NCI-H226 (cell line): ENCODE data around the gene SNAPC4.
A peak's percentile ranks its signal among the peaks of the same experiment; 100 is the strongest.
"Not testable (repeated sequence)": the region's sequence is repeated elsewhere in the genome, so short reads cannot be mapped to it uniquely, and the experiment has no call there.

Experiments
- DNase-seq: peaks from one replicate; pipeline ENCODE4 v3.0.0-alpha.2; 2015

Gene SNAPC4

DNA sequence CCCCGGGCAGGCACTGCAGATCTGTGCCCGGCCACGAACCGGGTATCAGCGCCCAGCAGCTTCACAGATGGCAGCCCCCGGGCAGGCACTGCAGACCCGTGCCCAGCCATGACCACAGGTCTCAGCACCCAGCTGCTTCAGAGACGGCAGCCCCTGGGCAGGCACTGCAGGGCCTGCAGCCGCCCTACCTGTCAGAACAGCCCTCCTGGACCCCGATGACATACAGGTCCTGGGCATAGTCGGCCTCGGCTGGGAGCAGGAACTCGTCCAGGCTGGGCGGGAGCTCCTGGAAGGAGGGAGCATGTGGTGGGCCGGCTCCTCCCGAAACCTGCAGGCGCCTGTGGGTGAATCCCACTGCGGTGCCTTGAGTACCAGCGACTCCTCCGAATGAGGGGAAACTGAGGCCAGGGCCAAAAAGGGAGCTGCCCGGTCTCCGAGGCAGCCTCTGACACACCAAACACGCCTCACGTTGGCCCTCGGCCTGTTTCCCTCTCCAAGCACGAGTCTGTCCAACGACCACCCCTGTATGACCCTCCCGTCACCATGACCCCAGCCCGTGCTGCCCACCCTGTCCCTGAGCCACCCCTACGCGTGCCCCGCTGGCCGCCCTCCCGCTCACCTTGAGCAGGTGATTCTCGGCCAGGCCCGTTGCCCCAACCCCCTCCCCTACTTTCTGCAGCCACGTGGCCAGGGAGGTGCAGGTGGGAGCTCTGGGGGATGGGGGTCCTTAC, 34.0 kb upstream of the SNAPC4 start:
- no peak for DNase-seq

DNA sequence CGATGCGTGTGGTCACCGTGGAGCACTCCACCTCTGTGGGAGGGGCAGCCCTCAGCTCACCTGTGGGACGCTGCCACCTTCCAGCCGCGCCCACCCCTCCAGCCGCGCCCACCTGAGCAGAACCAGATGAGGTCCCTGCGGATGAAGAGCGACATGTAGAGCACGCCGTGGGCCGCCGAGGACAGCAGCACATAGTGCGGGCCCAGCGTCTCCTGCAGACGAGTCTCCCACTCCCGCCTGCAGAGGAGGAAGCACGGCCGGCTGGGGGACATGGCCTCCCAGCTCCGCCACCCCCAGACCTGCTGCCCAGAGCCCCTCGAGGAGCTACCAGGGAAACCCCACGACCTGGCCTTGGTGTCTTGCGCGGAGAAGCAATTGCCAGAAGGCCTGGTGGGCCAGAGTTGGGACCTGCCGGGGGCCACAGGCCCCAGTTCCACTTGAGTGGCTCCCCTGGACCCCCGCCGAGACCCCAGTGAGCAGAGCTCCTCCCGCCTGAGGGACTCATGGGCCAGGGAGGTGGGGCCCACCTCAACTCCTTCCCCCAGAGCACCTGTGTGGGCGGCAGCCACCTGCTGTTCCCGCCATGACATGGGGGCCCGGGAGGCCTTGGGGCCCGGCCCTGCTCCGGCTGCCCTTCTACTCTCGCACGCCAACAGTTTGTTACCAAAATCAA, 33.2 kb upstream of the SNAPC4 start:
- no peak for DNase-seq

DNA sequence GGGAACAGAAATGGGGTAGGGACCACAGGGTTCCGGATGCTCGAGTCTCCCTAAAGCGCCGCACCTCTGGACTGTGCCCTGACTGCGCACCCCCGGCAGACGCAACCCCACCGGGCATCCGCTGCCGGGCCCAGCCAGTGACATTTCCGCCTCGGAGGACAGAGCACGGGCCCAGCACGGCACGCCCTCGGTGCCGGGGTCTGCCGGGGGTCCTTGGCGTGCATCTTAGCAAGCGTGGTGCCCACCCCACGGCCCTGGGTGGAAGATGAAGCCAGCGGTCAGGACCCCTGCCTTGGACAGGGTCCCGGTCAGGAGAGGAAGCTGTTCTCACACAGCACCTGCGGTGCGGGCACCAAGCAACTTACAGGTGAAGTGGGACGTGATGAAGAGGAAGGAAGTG, 32.6 kb upstream of the SNAPC4 start:
- DNase-seq, result no peak

DNA sequence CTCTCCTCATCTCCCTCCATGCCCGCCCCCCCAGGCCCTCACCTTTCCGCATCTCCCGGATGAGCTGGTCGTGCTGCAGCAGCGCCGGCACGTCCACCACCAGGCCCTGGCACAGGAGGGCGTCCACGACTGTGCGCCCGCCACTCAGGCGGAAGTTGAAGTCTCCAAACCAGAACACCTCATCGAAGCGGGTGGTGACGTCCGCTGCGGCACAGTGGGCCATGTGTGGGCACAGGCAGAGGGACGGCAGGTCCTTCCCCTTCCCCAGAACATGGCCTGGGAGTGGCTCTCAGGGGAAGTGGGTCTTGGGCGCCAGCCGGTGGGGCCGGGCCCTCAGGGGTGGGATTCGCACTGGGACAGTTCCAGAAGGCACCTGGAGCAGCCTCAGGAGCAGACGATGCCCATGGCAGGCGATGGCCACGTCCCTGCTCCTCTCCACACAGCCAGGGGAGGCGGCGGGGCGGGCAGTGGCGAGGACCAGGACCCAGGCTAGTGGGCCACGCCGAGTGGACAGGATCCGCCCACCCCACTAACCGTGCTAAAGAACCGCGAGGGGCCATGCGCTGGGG, 31.9 kb upstream of the SNAPC4 start:
- DNase-seq, result no peak

DNA sequence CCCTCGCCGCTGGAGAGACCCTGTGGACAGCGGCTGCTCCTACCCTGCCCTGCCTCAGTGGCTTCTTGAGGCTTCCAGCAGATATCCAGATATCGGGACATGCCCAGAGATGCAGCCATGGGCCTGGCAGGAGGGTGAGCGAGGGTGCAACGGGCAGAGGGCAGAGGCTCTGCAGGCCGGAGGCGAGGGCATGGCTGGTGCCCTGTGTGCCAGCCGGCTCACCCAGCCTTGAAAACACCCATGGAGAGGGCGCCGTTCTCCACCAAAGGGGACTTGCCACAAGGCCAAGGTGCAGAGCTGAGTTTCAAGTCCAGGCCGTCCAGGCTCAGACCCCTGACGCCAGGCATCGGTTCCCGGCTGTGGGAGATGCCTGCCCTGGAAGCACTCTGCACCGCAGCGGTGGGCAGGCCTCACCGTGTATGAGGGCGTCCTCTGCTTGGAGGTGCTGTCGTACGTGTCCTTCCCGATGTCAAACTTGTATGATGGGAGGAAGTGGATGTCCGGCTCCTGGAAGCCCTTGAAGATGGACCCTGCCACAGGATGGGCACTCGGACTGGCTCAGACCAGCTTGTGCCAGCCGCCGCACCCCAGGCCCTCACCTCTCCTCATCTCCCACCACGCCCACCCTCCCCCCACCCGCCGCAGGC, 30.7 kb upstream of the SNAPC4 start:
- DNase-seq, result no peak

DNA sequence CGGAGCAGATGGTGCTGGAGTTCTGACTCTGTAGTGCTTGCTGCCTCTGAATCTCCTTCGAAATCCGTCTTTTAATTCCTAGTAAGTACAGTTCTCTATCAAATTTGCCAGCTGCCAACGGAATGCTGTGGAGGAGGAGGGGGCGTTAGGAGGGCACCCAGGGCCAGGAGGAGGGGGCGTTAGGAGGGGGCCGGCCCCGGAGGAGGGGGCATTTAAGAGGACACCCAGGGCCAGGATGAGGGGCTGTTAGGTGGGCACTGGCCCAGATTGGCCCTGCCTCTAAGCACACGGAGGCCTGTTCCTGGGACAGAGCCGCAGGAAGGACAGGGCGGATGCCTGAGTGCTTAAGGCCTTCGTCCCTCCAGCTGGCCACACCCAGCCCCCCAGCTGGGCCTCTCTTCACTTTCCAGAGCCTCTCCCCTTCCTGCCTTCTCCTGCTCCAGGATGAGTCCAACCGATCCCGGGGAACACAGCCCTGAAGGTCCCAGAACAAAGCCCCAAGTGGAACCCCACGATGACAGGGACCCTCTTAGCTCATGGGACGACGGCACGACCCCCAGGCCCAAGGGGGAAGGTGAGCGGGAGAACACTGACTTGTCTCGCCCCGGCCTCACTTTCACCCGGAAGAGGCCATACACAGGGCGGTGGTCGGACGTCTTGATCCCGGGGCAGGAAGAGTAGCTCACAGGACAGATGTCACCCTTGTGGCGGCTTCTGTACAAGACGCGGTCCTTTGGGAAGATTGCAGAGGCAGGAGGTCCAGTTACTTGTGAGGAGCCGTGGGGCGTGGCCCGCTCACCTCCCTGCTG, 29.9 kb upstream of the SNAPC4 start:
- no peak for DNase-seq

DNA sequence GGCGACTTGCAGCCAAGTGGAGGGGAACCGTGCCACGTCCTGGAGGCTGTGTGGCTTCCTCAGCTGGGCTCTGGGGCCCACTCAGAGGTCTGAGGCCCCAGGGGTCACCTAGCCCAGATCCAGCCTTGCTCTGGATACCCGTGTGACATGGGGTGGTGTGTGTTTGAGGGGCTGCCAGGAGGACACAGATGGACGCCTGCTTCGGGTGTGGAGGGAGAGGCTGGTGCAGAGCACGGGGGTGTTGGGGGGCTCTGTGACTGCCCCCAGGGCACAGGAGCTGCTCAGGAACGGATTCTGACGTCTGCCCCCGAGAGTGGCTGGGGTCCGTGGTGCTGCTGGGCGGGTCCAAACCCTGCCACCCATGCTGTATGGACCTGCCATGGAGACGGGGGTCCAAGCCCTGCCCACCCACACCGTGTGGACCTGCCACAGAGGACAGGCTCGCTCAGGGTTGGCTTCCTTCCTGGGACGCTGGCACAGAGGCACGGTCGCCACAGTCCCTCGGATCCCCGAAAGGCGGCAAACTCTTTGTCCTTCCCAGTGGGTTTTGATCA, 29.2 kb upstream of the SNAPC4 start:
- DNase-seq, result no peak

DNA sequence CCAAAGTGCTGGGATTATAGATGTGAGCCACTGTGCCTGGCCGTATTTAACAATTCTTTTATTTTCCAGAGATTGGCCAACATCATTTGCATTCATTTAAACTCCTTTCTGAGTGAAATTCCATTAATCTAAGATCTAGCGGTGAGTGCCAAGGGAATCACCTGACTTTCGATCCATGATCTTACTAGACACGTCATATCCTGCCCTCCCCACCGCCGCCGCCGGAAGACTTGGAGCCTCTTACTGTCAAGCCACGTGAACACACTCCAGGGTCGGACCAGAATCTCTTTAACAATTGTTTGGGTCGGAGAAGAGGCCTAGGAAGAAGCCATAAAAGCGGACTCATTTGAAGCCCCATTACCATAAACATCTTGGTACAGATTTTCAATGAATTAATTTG, 26.8 kb upstream of the SNAPC4 start:
- DNase-seq, result no peak

DNA sequence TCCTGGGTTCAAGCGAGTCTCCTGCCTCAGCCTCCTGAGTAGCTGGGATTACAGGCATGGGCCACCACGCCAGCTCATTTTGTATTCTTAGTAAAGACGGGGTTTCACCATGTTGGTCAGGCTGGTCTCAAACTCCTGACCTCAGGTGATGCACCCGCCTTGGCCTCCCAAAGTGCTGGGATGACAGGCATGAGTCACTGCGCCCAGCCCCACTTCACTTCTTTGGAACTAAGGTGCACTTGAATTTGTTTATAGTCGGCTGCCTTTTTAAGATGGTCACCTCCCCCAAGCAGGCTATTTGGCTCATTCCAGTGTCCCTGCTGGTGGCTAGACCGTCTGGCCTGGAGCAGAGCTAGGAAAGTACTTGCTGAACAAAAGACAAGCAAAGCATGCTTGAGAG, 25.4 kb upstream of the SNAPC4 start:
- DNase-seq, result not testable (repeated sequence)

DNA sequence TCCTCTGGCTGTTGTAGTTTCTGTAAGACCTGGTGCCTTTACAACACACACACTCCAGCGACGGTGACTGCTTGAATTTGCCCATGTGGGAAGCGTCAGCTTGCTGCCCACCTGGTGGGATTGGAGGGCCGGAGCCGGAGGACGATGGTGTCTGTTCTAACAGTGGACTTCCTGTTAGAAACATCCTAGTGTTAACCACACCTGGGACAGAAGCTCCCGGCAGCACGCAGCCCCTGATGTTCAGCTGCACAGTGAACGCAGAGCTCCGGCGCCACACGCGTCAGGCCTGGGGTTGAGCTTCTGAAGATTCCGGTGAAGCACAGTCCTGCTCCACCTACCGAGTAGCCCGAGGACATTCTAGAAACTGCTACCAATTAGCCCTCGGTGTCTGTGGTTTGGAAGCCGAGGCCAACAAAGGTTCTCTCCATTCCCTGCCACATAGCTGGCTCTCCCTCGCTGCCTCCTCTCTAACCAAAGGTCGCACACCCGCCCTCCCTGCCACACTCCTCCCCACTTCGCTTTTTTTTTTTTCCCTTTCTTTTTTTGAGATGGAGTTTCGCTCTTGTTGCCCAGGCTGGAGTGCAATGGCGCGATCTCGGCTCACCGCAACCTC, 24.9 kb upstream of the SNAPC4 start:
- DNase-seq, result no peak

DNA sequence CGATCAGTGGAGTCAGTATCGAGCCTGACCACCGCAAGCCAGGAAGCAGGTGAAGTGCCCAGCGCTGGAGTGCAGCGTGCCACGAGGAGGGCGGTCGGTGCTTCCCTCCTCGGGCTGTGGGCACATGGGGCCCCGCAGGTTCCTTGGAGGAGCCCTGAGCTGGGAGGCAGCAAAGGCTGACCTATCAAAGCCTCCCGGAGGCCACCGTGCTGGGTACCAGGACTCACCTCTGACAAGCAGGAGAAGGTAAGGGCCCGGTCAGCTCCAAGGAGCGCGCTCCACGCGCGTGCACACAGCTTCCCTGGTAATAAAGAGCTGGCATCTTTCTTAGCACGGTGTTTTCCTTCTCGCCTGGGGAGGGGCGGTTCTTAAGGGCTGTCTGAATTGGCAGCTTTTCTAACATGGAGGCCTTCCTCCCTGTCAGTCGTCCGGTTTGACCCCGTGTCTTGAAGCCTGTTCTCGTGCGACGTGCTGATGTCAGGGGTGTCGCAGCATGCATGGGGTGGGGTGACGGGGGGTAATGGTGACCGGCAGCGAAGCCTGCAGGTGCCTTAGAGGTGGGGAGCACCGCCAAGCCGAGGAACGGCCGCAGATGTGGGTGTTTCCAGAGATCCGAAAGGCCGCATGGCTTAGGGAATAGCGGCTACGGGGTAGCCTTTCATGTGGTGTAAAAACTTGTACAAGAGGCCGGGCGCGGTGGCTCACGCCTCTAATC, 23.6 kb upstream of the SNAPC4 start:
- no peak for DNase-seq

DNA sequence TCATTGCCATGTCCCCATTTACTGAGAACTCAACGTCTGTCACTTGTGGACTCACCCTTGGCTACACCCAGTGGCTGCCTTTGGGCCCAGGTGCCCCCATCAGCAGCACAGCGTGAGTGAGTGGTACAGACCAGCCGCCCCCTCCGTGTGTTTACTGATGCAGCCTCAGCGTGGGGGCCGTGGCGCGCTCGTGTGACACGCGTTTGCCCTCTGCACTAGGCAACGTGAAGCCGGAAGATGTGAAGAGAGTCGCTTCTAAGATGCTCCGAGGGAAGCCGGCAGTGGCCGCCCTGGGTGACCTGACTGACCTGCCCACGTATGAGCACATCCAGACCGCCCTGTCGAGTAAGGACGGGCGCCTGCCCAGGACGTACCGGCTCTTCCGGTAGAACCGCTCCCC, 22.9 kb upstream of the SNAPC4 start:
- no peak for DNase-seq

DNA sequence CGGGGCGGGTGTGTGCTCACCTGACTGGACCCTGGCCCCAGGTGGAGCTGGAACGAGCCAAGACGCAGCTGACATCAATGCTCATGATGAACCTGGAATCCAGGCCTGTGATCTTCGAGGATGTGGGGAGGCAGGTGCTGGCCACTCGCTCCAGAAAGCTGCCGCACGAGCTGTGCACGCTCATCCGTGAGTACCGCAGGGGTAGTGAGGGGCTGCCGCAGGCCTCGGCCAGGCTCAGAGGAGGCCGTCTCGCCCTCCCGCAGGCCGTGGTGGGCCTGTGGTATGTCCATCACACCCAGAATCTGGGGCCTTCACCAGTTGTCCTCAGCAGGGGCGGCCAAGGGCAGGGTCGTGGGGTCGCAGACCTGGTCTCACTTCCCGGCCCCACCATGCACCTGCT, 21.8 kb upstream of the SNAPC4 start:
- no peak for DNase-seq

DNA sequence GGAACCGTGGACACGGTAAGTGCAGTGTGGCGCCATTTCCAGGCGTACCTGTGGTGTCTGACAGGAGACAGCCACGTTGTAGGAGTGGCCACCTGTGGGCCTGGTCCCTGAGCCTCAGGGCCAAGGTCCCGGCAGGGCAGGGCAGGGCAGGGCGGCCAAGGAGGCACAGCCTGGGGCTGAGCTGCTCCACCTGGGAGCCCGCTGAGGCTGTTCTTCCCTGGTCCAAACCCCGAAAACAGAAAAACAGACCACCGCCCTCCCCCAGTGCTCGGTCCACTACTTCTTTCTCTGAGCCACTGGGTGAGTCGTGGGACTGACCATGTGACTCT, 19.1 kb upstream of the SNAPC4 start:
- no peak for DNase-seq

DNA sequence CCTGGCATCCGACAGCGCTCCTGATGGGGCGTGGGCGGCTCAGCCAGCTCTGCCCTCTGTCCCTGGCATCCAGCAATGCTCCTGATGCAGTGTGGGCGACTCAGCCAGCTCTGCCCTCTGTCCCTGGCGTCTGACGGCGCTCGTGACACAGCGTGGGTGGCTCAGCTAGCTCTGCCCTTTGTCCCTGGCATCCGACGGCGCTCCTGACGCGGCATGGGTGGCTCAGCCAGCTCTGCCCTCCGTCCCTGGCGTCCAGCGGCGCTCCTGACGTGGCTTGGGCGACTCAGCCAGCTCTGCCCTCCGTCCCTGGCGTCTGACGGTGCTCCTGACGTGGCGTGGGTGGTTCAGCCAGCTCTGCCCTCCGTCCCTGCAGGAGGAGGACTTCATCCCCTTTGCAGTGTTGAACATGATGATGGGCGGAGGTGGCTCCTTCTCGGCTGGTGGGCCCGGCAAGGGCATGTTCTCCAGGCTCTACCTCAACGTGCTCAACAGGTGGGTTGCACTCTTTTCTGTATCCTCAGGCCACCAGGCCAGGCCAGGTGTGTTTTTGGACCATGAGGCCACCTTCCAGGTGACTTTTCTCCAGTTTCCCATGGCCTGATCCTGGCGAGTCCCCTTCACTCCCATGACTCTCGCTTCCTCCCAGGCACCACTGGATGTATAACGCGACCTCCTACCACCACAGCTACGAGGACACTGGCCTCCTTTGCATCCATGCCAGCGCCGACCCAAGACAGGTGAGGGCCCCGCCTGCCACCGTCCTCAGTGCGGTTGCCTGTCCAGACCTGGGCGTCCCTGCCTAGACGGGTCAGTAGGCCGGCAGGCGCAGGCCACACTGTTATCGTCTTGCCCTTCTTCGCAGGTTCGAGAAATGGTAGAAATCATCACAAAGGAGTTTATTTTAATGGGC, 18.5 kb upstream of the SNAPC4 start:
- DNase-seq, result no peak

DNA sequence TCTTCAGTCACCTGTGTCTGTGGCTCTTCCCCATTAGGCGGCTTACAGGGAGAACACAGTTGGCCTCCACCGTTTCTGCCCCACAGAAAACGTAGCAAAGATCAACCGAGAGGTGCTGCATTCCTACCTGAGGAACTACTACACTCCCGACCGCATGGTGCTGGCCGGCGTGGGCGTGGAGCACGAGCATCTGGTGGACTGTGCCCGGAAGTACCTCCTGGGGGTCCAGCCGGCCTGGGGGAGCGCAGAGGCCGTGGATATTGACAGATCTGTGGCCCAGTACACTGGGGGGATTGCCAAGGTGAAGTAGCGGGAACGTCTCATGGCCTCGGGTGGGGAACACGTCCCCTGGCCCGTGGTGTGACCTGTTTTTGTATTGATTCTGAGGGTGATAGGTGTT, 16.9 kb upstream of the SNAPC4 start:
- DNase-seq, result no peak

DNA sequence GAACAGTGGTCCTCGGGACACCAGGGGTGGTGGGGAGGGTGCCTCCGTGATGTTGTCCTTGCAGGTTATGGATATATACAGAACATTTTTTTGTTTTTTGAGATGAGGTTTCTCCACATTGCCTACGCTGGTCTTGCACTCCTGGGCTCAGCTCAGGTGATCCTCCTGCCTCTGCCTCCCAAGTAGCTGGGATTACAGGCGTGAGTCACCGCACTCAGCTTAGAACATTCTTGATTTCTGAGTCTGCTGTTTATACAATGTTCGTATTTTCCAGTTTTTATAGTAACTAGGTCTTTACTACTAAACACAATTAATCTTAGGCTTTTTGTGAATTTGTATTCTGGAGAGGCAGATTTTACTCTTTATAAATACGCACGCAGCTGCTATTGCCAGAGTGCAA, 16.5 kb upstream of the SNAPC4 start:
- DNase-seq, result no peak

DNA sequence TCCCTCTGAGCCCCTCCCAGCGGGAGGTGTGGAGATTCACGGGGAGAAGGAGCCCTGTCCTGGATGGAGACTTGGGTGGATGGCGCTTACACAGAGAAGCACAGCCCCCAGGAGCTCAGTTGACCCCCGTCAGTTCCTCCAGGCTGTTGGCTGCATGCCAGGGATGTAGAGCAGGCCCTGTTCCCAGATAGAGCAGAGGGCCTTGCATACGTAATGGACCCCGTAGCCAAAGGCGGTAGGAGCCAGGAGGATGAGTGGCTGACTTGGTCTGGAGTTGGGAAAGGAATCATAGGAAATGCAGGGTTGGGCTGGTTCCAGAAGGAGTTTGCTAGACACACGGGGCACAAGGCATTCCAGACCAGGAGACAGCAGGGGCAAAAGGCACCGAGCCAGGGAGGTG, 13.0 kb upstream of the SNAPC4 start:
- DNase-seq, result no peak

DNA sequence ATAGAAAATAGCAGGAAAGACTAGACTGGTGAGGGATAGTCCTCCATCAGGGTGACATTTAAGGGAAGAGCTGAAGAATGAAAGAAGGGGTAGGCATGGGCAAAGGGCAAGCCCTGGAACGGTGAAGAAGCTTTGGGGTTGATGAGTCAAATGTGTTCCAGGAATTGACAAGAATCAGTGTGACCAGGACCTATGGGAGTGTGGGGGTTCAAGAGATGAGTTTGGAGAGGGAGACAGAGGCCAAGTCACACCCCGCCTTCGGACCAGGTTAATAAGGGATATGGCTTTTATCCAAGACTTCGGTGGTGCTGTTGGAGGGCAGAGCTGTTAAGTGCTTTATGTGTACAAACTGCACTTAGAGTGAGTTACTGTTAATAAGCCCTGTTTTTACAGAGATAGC, 11.4 kb upstream of the SNAPC4 start:
- no peak for DNase-seq

DNA sequence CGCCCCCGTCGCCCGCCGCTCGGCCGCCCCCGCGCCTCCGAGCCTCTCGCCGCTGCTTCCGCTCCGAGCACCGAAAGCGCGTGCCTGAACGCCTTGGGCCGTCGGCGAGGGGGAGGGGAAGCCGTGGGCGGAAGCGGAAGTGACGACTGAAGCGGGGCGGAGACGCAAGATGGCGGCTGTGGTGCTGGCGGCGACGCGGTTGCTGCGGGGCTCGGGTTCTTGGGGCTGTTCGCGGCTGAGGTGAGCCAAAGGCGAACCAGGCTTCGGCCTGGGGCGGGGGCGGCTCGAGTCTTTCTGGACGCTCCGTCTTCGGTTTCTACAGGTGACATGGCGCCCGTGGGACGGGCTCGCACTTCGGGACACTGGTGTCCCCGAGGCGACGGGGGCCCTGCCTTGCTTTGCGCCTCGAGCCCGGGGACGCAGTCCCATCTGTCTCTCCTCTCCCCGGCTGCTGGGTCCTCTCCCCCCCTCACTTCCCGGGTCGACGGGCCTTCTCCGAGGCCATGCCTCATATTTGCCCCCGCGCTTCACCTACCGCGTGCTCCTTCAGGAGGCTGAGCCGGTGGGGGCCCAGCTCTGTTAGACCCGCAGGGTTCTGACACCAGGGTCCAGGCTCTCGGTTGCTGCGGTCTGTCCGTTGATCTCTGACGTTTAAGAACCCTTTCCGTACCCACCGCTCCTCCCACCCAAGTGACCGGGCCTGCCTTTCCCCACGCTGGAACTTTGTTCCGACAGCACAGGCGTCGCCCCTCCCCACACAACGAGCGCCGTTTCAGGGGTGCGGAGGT, 10.7 kb upstream of the SNAPC4 start, which contains the start of the genes ENTR1 and PMPCA:
ENTR1 (minus strand) TSS at position 115 of the 788 bp plus-strand sequence. CDS start 217 bp downstream, outside the sequence.
PMPCA (plus strand) TSS at position 159 of the 788 bp plus-strand sequence; CDS start at position 170, 11 bp downstream.
- peak; percentile 78 for DNase-seq
